GM21447 (cell line): ENCODE measurements around the gene RASL10B.
"Not testable (repeated sequence)": the region's sequence is repeated elsewhere in the genome, so short reads cannot be mapped to it uniquely, and the experiment has no call there.

Source experiments
- ATAC-seq: cut with Tn5 transposase; IDR thresholded peaks from one replicate; pipeline ENCODE4 v1.9.1; 2021; ENCODE audit not compliant: unreplicated experiment

RASL10B gene

GRCh38 chr17:35740997-35741931 lies 9.8 kb downstream of the RASL10B start:
- ATAC-seq: no peak

GRCh38 chr17:35742496-35742895 lies 11.1 kb downstream of the RASL10B start:
- ATAC-seq: no peak

GRCh38 chr17:35742896-35743477 lies 11.5 kb downstream of the RASL10B start:
- no peak for ATAC-seq

- ATAC-seq: no peak
These were observed 12.3 kb downstream of the RASL10B start for GRCh38 chr17:35743626-35744328.

- no peak for ATAC-seq
These were observed 13.4 kb downstream of the RASL10B start for GRCh38 chr17:35744830-35745229.

- no peak for ATAC-seq
These were observed 13.8 kb downstream of the RASL10B start for GRCh38 chr17:35745246-35745645.

GRCh38 chr17:35745749-35746320 lies 14.4 kb downstream of the RASL10B start:
- no peak for ATAC-seq

- peak; percentile 50 for ATAC-seq
These were observed 16.1 kb downstream of the RASL10B start for GRCh38 chr17:35747540-35748017.

GRCh38 chr17:35748341-35748841 lies 17.0 kb downstream of the RASL10B start:
- ATAC-seq: no peak

- ATAC-seq: no peak
These were observed 17.5 kb downstream of the RASL10B start for GRCh38 chr17:35748979-35749378.

- ATAC-seq: no peak
These were observed 18.3 kb downstream of the RASL10B start for GRCh38 chr17:35749560-35750412.

- ATAC-seq: no peak
These were observed 19.3 kb downstream of the RASL10B start for GRCh38 chr17:35750526-35751395.

- not testable (repeated sequence) for ATAC-seq
These were observed 20.1 kb downstream of the RASL10B start for GRCh38 chr17:35751541-35751940.

- ATAC-seq: no peak
These were observed 21.0 kb downstream of the RASL10B start for GRCh38 chr17:35752471-35752870.

GRCh38 chr17:35752945-35753764 lies 21.7 kb downstream of the RASL10B start, which contains the start of gene GAS2L2:
Gene GAS2L2, minus strand, starts transcription at chr17:35753239. Its CDS starts 389 bp downstream, at chr17:35752850.
- no peak for ATAC-seq

GRCh38 chr17:35757243-35757642 lies 25.8 kb downstream of the RASL10B start:
- ATAC-seq: no peak

GRCh38 chr17:35760587-35760986 lies 29.1 kb downstream of the RASL10B start, which contains the start of gene C17orf50:
Gene C17orf50, plus strand, starts transcription at chr17:35760887. Its CDS starts 55 bp downstream, at chr17:35760942.
- ATAC-seq: no peak

GRCh38 chr17:35761601-35762000 lies 30.2 kb downstream of the RASL10B start:
- no peak for ATAC-seq
